Lung (tissue), 12 donors: ENCODE measurements around the gene HDGF. TPM values are rescaled to one million over a fixed set of nuclear protein-coding genes. Genes with fewer than 3 reads are reported as not detected.
A peak's percentile ranks its signal among the peaks of the same experiment; 100 is the strongest.

Experiments used
- ATAC-seq: fragments of 200-7000 bp; cut with Tn5 transposase; one replicate; pipeline ENCODE4 v1.9.1; 2020; ENCODE audit warnings: moderate number of reproducible peaks; ENCODE audit not compliant: insufficient read depth, low FRiP score
- DNase-seq, 3 donors: peaks; one replicate each; pipeline ENCODE4 v3.0.0-alpha.2; 2013 to 2017
- H3K27ac ChIP-seq, 2 donors: one replicate each; pipeline ENCODE4 v1.5.1; 2013; ENCODE audit warnings: mild to moderate bottlenecking in 2 of 2, moderate library complexity in 2 of 2, control low read depth in 1 of 2, inconsistent platforms in 1 of 2, low read depth in 1 of 2, low read length in 1 of 2
- H3K27me3 ChIP-seq, 3 donors: one replicate each; pipeline ENCODE4 v1.5.1; 2013; ENCODE audit warnings: low read length in 2 of 3; ENCODE audit not compliant: control insufficient read depth in 3 of 3, insufficient read depth in 3 of 3
- H3K36me3 ChIP-seq, 4 donors: one replicate each; pipeline ENCODE4 v1.5.1; 2013; ENCODE audit warnings: low read length in 4 of 4, mild to moderate bottlenecking in 1 of 4, moderate library complexity in 1 of 4; ENCODE audit not compliant: control insufficient read depth in 4 of 4, insufficient read depth in 4 of 4
- H3K4me1 ChIP-seq, 5 donors: one replicate each; pipeline ENCODE4 v1.5.1; 2013; ENCODE audit warnings: low read length in 5 of 5, mild to moderate bottlenecking in 2 of 5, moderate library complexity in 1 of 5; ENCODE audit not compliant: control insufficient read depth in 5 of 5, insufficient read depth in 5 of 5
- H3K4me3 ChIP-seq: one replicate; pipeline ENCODE4 v1.5.1; 2013; ENCODE audit warnings: mild to moderate bottlenecking, control low read depth, moderate library complexity
- H3K9ac ChIP-seq, 2 donors: one replicate each; pipeline ENCODE4 v1.5.1; 2013; ENCODE audit warnings: low read length in 2 of 2, control low read depth in 1 of 2; ENCODE audit not compliant: insufficient read depth in 1 of 2
- H3K9me3 ChIP-seq, 4 donors: one replicate each; pipeline ENCODE4 v1.5.1; 2013; ENCODE audit warnings: low read length in 3 of 4, mild to moderate bottlenecking in 1 of 4, moderate library complexity in 1 of 4; ENCODE audit not compliant: control insufficient read depth in 4 of 4, insufficient read depth in 3 of 4
- CTCF ChIP-seq: IDR thresholded peaks from 2 replicates; pipeline ENCODE4 v1.5.1; 2012; ENCODE audit warnings: mild to moderate bottlenecking; ENCODE audit errors: control extremely low read depth, extremely low read depth
- WGBS, 2 donors: extraction: QIAGEN DNeasy Blood & Tissue Kit; methylation state at CpG; one replicate each; pipeline ENCODE4 v1.1.7; 2013; 5-methylcytosine and 5-hydroxymethylcytosine counted together
- polyA plus RNA-seq, 2 donors: library from polyadenylated mRNA; stranded (reverse); fragments of 200-250 nt; gene quantifications; one replicate each; pipeline ENCODE4 v1.2.1, GENCODE V29; 2013
- total RNA-seq, 2 donors: library from RNA; depleted of rRNA in 1 of 2; stranded (reverse); fragments of >200 nt in 1 of 2; gene quantifications; one replicate each; pipeline ENCODE4 v1.2.1, GENCODE V29; 2014 to 2021
- donor health status: control.
- donor health status: control.
- donor health status: Bipolar disorder and iron deficiency.
- donor health status: healthy.
- donor health status: DM: yes; HTN: yes; CAD: no.

HDGF gene
- total and polyA plus RNA-seq, 4 donors: 104 to 226 (median 185) TPM

GRCh38 chr1:156742801-156743200 is 8.7 kb downstream of the HDGF start:
- ATAC-seq: no peak
- no peaks in the 10 kb centered on the region for H3K27me3 ChIP-seq
- no peak overlapping the region for H3K27ac ChIP-seq
- H3K9ac ChIP-seq: no peak overlapping the region
- H3K4me1 ChIP-seq: peaks cover 4 to 30% (median 5%) of the 10 kb centered on the region in 5 donors
- WGBS, 2 donors: 94 to 97% methylated on average over 4 of the region's 4 CpGs
- peaks cover 4 to 30% (median 13%) of the 10 kb centered on the region in 4 donors for H3K36me3 ChIP-seq
- DNase-seq: no peak
- no peaks in the 10 kb centered on the region for H3K9me3 ChIP-seq
- H3K4me3 ChIP-seq: no peak overlapping the region
- no peak for TF ChIP-seq CTCF

- peaks cover 0 to 23% (median 2%) of the 10 kb centered on the region in 5 donors for H3K4me1 ChIP-seq
- ATAC-seq: no peak
- H3K9ac ChIP-seq: no peak overlapping the region
- no peak overlapping the region for H3K4me3 ChIP-seq
- no peak for DNase-seq
- H3K36me3 ChIP-seq: peaks cover 4 to 32% (median 17%) of the 10 kb centered on the region in 4 donors
- H3K27me3 ChIP-seq: no peaks in the 10 kb centered on the region
- no peak for TF ChIP-seq CTCF
- WGBS, 2 donors: 85 to 89% methylated on average over 3 of the region's 3 CpGs
- peak overlapping the region in 1 of 2 donors; percentile 35 for H3K27ac ChIP-seq
- H3K9me3 ChIP-seq: no peaks in the 10 kb centered on the region
Observed at GRCh38 chr1:156742017-156742416, 9.5 kb downstream of the HDGF start.

- H3K4me3 ChIP-seq: no peak overlapping the region
- H3K27ac ChIP-seq: peak overlapping the region; percentile 71 to 89
- WGBS, 2 donors: 34 to 40% methylated on average over 8 of the region's 8 CpGs
- no peaks in the 10 kb centered on the region for H3K27me3 ChIP-seq
- ATAC-seq: no peak
- no peak for DNase-seq
- peaks cover 0 to 20% (median 2%) of the 10 kb centered on the region in 5 donors for H3K4me1 ChIP-seq
- H3K36me3 ChIP-seq: peaks cover 4 to 36% (median 18%) of the 10 kb centered on the region in 4 donors
- H3K9ac ChIP-seq: no peak overlapping the region
- no peaks in the 10 kb centered on the region for H3K9me3 ChIP-seq
- TF ChIP-seq CTCF: no peak
Observed at GRCh38 chr1:156741481-156741983, 9.9 kb downstream of the HDGF start.
